Gastroesophageal sphincter (tissue), 3 donors: Measurements from ENCODE around the gene MRRF.

Source experiments
- CTCF ChIP-seq, 4 experiments: fragments of 200-600 bp in 2 of 4; fragments of 450-650 bp in 2 of 4; sonication (generic) in 1 of 4; IDR thresholded peaks; one replicate each; pipeline ENCODE4 v1.5.1; 2017 to 2019; ENCODE audit warnings: antibody characterized with exemption in 4 of 4, mild to moderate bottlenecking in 2 of 4, moderate library complexity in 2 of 4
- EP300 ChIP-seq: sonication (generic); formaldehyde crosslinking; IDR thresholded peaks from one replicate; pipeline ENCODE4 v1.6.1; 2017; ENCODE audit warnings: antibody characterized with exemption, mild to moderate bottlenecking

GRCh38 chr9:122302237-122303093 lies 37.8 kb downstream of the MRRF start:
- TF ChIP-seq CTCF (IDR thresholded peaks at IDR 0.05) (no peak), EP300 (no peak)
